ENCODE results near the gene ELP4. TPM values are rescaled to one million over a fixed set of nuclear protein-coding genes. Genes with fewer than 3 reads are reported as not detected.

The ELP4 gene
- polyA plus RNA-seq, 3 donors: 6.0 to 17.8 (median 16.4) TPM

- no peaks in the 10 kb centered on the region for H4K20me1 ChIP-seq (ENCODE audit: insufficient read depth, low read length)
- no peak for TF ChIP-seq CTCF (IDR thresholded peaks at IDR 0.05)
- no peak for DNase-seq
- Mint-ChIP-seq H3K4me3 (no peak overlapping the region), H3K4me1 (no peaks in the 10 kb centered on the region), H3K36me3 (peaks cover 16 to 33% of the 10 kb centered on the region in 2 donors), H3K9me3 (peaks cover 3 to 21% (median 10%) of the 10 kb centered on the region in 7 donors), H3K27me3 (ENCODE audit: low read depth in 3 of 3) (peaks cover 0 to 2% (median 1%) of the 10 kb centered on the region in 3 donors), H3K27ac (no peak overlapping the region)
- no peak overlapping the region for H3K4me2 ChIP-seq (replicated peaks; ENCODE audit: extremely low read depth, low read length, poor library complexity, severe bottlenecking)
- H3K9me3 ChIP-seq (replicated peaks in 1 of 2; ENCODE audit: control insufficient read depth in 1 of 2, insufficient read depth in 1 of 2, low read length in 2 of 2): peaks cover 0 to 4% of the 10 kb centered on the region in 2 donors
- H3K4me3 ChIP-seq (replicated peaks in 1 of 3; ENCODE audit: low read depth in 2 of 3, low read length in 3 of 3): no peak overlapping the region
- no peak overlapping the region for H2AFZ ChIP-seq (ENCODE audit: insufficient read depth, low read depth, low read length, poor library complexity, severe bottlenecking)
- no peaks in the 10 kb centered on the region for H3K27me3 ChIP-seq (ENCODE audit: control insufficient read depth in 2 of 2, insufficient read depth in 2 of 2, low read length in 2 of 2)
- peaks cover 2 to 11% of the 10 kb centered on the region in 2 donors for H3K36me3 ChIP-seq (replicated peaks in 1 of 2; ENCODE audit: control insufficient read depth in 1 of 2, insufficient read depth in 2 of 2, low read length in 2 of 2)
- no peak overlapping the region for H3K9ac ChIP-seq (ENCODE audit: insufficient read depth, low read length, poor library complexity, severe bottlenecking)
- H3K79me2 ChIP-seq (ENCODE audit: insufficient read depth, low read length): no peaks in the 10 kb centered on the region
- intact Hi-C loops (cut with micrococcal nuclease): no loop called here
- H3K27ac ChIP-seq (ENCODE audit: low read depth in 1 of 2, low read length in 2 of 2): no peak overlapping the region
- whole genome bisulfite sequencing (ENCODE audit: insufficient coverage): 100% methylated on average over 2 of the region's 4 CpGs
- H3K4me1 ChIP-seq (ENCODE audit: control insufficient read depth in 1 of 2, insufficient read depth in 2 of 2, low read length in 2 of 2): no peaks in the 10 kb centered on the region
Observed at GRCh38 chr11:31535479-31535878, 25.9 kb downstream of the ELP4 start.

- H3K9me3 Mint-ChIP-seq: peaks cover 16 to 37% (median 26%) of the 10 kb centered on the region in 7 donors
- intact Hi-C loops (cut with micrococcal nuclease): no loop called here
Observed at GRCh38 chr11:31542862-31543261, 33.3 kb downstream of the ELP4 start.

More at GRCh38 chr11:31542862-31543261, 33.3 kb downstream of the ELP4 start:
- no peaks in the 10 kb centered on the region for H4K20me1 ChIP-seq (ENCODE audit: insufficient read depth, low read length)
- no peak overlapping the region for H3K4me2 ChIP-seq (replicated peaks; ENCODE audit: extremely low read depth, low read length, poor library complexity, severe bottlenecking)
- Mint-ChIP-seq H3K27ac (no peak overlapping the region), H3K36me3 (peaks cover 37 to 38% of the 10 kb centered on the region in 2 donors), H3K4me3 (no peak overlapping the region), H3K4me1 (no peaks in the 10 kb centered on the region), H3K27me3 (ENCODE audit: low read depth in 3 of 3) (no peaks in the 10 kb centered on the region)
- no peak overlapping the region for H2AFZ ChIP-seq (ENCODE audit: insufficient read depth, low read depth, low read length, poor library complexity, severe bottlenecking)
- H3K9ac ChIP-seq (ENCODE audit: insufficient read depth, low read length, poor library complexity, severe bottlenecking): no peak overlapping the region
- no peak for TF ChIP-seq CTCF (IDR thresholded peaks at IDR 0.05)
- no peaks in the 10 kb centered on the region for H3K79me2 ChIP-seq (ENCODE audit: insufficient read depth, low read length)
- no peak overlapping the region for H3K27ac ChIP-seq (ENCODE audit: low read depth in 1 of 2, low read length in 2 of 2)
- H3K36me3 ChIP-seq (replicated peaks in 1 of 2; ENCODE audit: control insufficient read depth in 1 of 2, insufficient read depth in 2 of 2, low read length in 2 of 2): peaks cover 14 to 38% of the 10 kb centered on the region in 2 donors
- H3K4me3 ChIP-seq (replicated peaks in 1 of 3; ENCODE audit: low read depth in 2 of 3, low read length in 3 of 3): no peak overlapping the region
- no peaks in the 10 kb centered on the region for H3K27me3 ChIP-seq (ENCODE audit: control insufficient read depth in 2 of 2, insufficient read depth in 2 of 2, low read length in 2 of 2)
- H3K4me1 ChIP-seq (ENCODE audit: control insufficient read depth in 1 of 2, insufficient read depth in 2 of 2, low read length in 2 of 2): no peaks in the 10 kb centered on the region
- DNase-seq: no peak
- peaks cover 3 to 11% of the 10 kb centered on the region in 2 donors for H3K9me3 ChIP-seq (replicated peaks in 1 of 2; ENCODE audit: control insufficient read depth in 1 of 2, insufficient read depth in 1 of 2, low read length in 2 of 2)

All from CD14-positive monocyte (primary cell).